GM23338 (cell line): ENCODE results near the gene KLRB1. TPM values are rescaled to one million over a fixed set of nuclear protein-coding genes. Genes with fewer than 3 reads are reported as not detected.
"Not testable (repeated sequence)": the region's sequence is repeated elsewhere in the genome, so short reads cannot be mapped to it uniquely, and the experiment has no call there.

ENCODE experiments used
- ATAC-seq: fragments of 200-7000 bp; cut with Tn5 transposase; 3 replicates; pipeline ENCODE4 v1.9.1; 2020
- DNase-seq: peaks from one replicate; pipeline ENCODE4 v3.0.0-alpha.2; 2015; ENCODE audit warnings: low spot score
- H2AFZ ChIP-seq: fragments of 200-600 bp; sonication (generic); 2 replicates; pipeline ENCODE4 v1.8.0; 2016; ENCODE audit warnings: antibody characterized with exemption, mild to moderate bottlenecking, moderate library complexity
- H3F3A ChIP-seq: fragments of 200-600 bp; sonication (generic); replicated peaks from 2 replicates; pipeline ENCODE4 v1.8.0; 2017; ENCODE audit warnings: antibody characterized with exemption, mixed run types, low read depth
- H3K27ac ChIP-seq: fragments of 200-600 bp; sonication (generic); 2 replicates; pipeline ENCODE4 v1.6.1; 2016; ENCODE audit warnings: low read depth
- H3K27me3 ChIP-seq: fragments of 200-600 bp; sonication (generic); 2 replicates; pipeline ENCODE4 v1.8.0; 2016; ENCODE audit warnings: mild to moderate bottlenecking, mixed run types, moderate library complexity; ENCODE audit not compliant: insufficient read depth
- H3K36me3 ChIP-seq: fragments of 200-600 bp; sonication (generic); 2 replicates; pipeline ENCODE4 v1.8.0; 2016; ENCODE audit warnings: mild to moderate bottlenecking; ENCODE audit not compliant: insufficient read depth
- H3K4me1 ChIP-seq: fragments of 200-600 bp; sonication (generic); 2 replicates; pipeline ENCODE4 v1.8.0; 2016; ENCODE audit warnings: mild to moderate bottlenecking, moderate library complexity; ENCODE audit not compliant: insufficient read depth
- H3K4me2 ChIP-seq: fragments of 200-600 bp; sonication (generic); 2 replicates; pipeline ENCODE4 v1.7.1; 2017; ENCODE audit warnings: mixed run types
- H3K4me3 ChIP-seq: fragments of 200-600 bp; sonication (generic); 2 replicates; pipeline ENCODE4 v1.6.1; 2016; ENCODE audit warnings: mixed run types
- H3K79me2 ChIP-seq: fragments of 200-600 bp; sonication (generic); replicated peaks from 2 replicates; pipeline ENCODE4 v1.8.0; 2017; ENCODE audit warnings: mild to moderate bottlenecking; ENCODE audit not compliant: insufficient read depth
- H3K9me2 ChIP-seq: fragments of 200-600 bp; sonication (generic); 2 replicates; pipeline ENCODE4 v1.8.0; 2017; ENCODE audit not compliant: insufficient read depth
- H4K20me1 ChIP-seq: fragments of 200-600 bp; sonication (generic); replicated peaks from 2 replicates; pipeline ENCODE4 v1.8.0; 2017; ENCODE audit warnings: mild to moderate bottlenecking; ENCODE audit not compliant: insufficient read depth
- H3K27ac Mint-ChIP-seq: 2 replicates; pipeline ENCODE4 v1.8.0; 2020; ENCODE audit warnings: inconsistent platforms, mild to moderate bottlenecking, moderate library complexity, mixed read lengths
- H3K27me3 Mint-ChIP-seq: 3 replicates; pipeline ENCODE4 v1.8.0; 2022; ENCODE audit warnings: low read depth, mild to moderate bottlenecking, moderate library complexity, mixed read lengths, inconsistent platforms; ENCODE audit not compliant: insufficient read depth, poor library complexity
- H3K36me3 Mint-ChIP-seq: 3 replicates; pipeline ENCODE4 v1.8.0; 2021; ENCODE audit warnings: low read depth, mild to moderate bottlenecking, inconsistent platforms, moderate library complexity, mixed read lengths
- H3K4me1 Mint-ChIP-seq: 3 replicates; pipeline ENCODE4 v1.8.0; 2020; ENCODE audit warnings: mild to moderate bottlenecking, inconsistent platforms, mixed read lengths
- H3K4me3 Mint-ChIP-seq: 3 replicates; pipeline ENCODE4 v1.8.0; 2021; ENCODE audit warnings: moderate library complexity, mild to moderate bottlenecking, inconsistent platforms, mixed read lengths
- H3K9me3 Mint-ChIP-seq: 3 replicates; pipeline ENCODE4 v1.8.0; 2020; ENCODE audit warnings: moderate library complexity, mild to moderate bottlenecking, inconsistent platforms, mixed read lengths
- CTCF ChIP-seq, 2 experiments: fragments of 200-600 bp in 1 of 2; sonication (generic) in 1 of 2; conservative IDR thresholded peaks; 2 replicates each; pipeline versions ENCODE4 v1.5.1 to v1.6.1; 2016 to 2017; ENCODE audit warnings: antibody characterized with exemption in 2 of 2, low read depth in 2 of 2, mild to moderate bottlenecking in 2 of 2, moderate library complexity in 1 of 2
- ETS1 ChIP-seq: IDR thresholded peaks from 2 replicates; pipeline ENCODE4 v1.6.1; 2016; ENCODE audit warnings: antibody characterized with exemption
- EZH2 ChIP-seq: fragments of 200-600 bp; sonication (generic); IDR thresholded peaks from one replicate; pipeline ENCODE4 v1.8.0; 2017; ENCODE audit warnings: antibody characterized with exemption, mild to moderate bottlenecking, low read depth; ENCODE audit not compliant: unreplicated experiment
- EZH2phosphoT487 ChIP-seq: fragments of 200-600 bp; sonication (generic); IDR thresholded peaks from one replicate; pipeline ENCODE4 v1.8.1; 2018; ENCODE audit warnings: antibody characterized with exemption; ENCODE audit not compliant: unreplicated experiment
- ZNF114 ChIP-seq: fragments of 250-450 bp; sonication (Bioruptor Pico); IDR thresholded peaks from 2 replicates; pipeline ENCODE4 v1.5.0; 2020; ENCODE audit warnings: mild to moderate bottlenecking, moderate library complexity
- ZNF331 ChIP-seq: fragments of 250-450 bp; sonication (Bioruptor Pico); IDR thresholded peaks from 2 replicates; pipeline ENCODE4 v1.5.0; 2020; ENCODE audit warnings: low read depth, mild to moderate bottlenecking, moderate library complexity
- ZNF462 ChIP-seq: fragments of 250-450 bp; sonication (Bioruptor Pico); IDR thresholded peaks from 2 replicates; pipeline ENCODE4 v1.5.0; 2020; ENCODE audit warnings: mild to moderate bottlenecking, moderate library complexity
- polyA plus RNA-seq: library from polyadenylated mRNA; unstranded; fragments of >200 nt; fragmentation: Nextera tagmentation; extraction: Ambion mirVana; gene quantifications from 2 replicates; pipeline ENCODE4 v1.2.1, GENCODE V29; 2016
- total RNA-seq: library from RNA; depleted of rRNA; stranded (reverse); fragments of >200 nt; shearing (Covaris generic); gene quantifications from 2 replicates; pipeline ENCODE4 v1.2.3, GENCODE V29; 2014

The KLRB1 gene
- total and polyA plus RNA-seq, 2 experiments from 2014 or later, result 0.18 TPM; not detected in 1

GRCh38 chr12:9619411-9620179 is 11.9 kb upstream of the KLRB1 start (continued):
- TF ChIP-seq ZNF462 (CRISPR knock-in tag) (no peak), ZNF331 (no peak), EZH2 (no peak), ETS1 (no peak), ZNF114 (no peak), EZH2phosphoT487 (no peak), CTCF (conservative IDR thresholded peaks at IDR 0.05; ENCODE audit: low read depth in 2 of 2) (no peak)

GRCh38 chr12:9618906-9619305 is 11.2 kb upstream of the KLRB1 start:
- not testable (repeated sequence) for H3K27ac Mint-ChIP-seq, H3K9me2 ChIP-seq, DNase-seq, H3K4me1 ChIP-seq, H3K27me3 ChIP-seq, H3K79me2 ChIP-seq, H3K4me3 ChIP-seq, H3F3A ChIP-seq, H3K4me2 ChIP-seq, H3K27ac ChIP-seq, H3K4me3 Mint-ChIP-seq, H3K9me3 Mint-ChIP-seq, H3K27me3 Mint-ChIP-seq, ATAC-seq, H4K20me1 ChIP-seq, H2AFZ ChIP-seq, H3K4me1 Mint-ChIP-seq, H3K36me3 ChIP-seq
- peaks cover 15% of the 10 kb centered on the region for H3K36me3 Mint-ChIP-seq
